H1 (cell line): ENCODE data around the gene SMIM1. TPM values are rescaled to one million over a fixed set of nuclear protein-coding genes. Genes with fewer than 3 reads are reported as not detected.

ENCODE experiments used
- CTCF ChIA-PET: fragments of 300-600 bp; sonication (Branson Sonifier 250); formaldehyde crosslinking; loops from one replicate; lab custom pipeline; 2021; ENCODE audit not compliant: partially characterized antibody; lab: Charles Lee
- POLR2A ChIA-PET: fragments of 300-600 bp; sonication (Branson Sonifier 250); formaldehyde crosslinking; loops from one replicate; lab custom pipeline; 2021; ENCODE audit warnings: inconsistent platforms; ENCODE audit not compliant: partially characterized antibody; lab: Charles Lee
- DNase-seq, 2 experiments: peaks; one replicate each; pipeline versions ENCODE4 v3.0.0 to v3.0.0-alpha.2; 2010 to 2022; ENCODE audit warnings: low spot score in 2 of 2, low read depth in 1 of 2, mixed read lengths in 1 of 2
- FAIRE-seq: peaks from 2 replicates; lab custom pipeline; 2011; peaks lifted over from hg19 to GRCh38; lab: Jason Lieb, UNC
- H2AFZ ChIP-seq: 2 replicates; pipeline ENCODE4 v1.8.1; 2012; ENCODE audit warnings: low read length, inconsistent platforms
- H2AK5ac ChIP-seq: 2 replicates; pipeline ENCODE4 v1.6.1; 2013; ENCODE audit warnings: low read depth, low read length
- H2BK120ac ChIP-seq: replicated peaks from 2 replicates; pipeline ENCODE3; 2013; ENCODE audit warnings: low read depth, low read length, inconsistent platforms
- H2BK12ac ChIP-seq: 2 replicates; pipeline ENCODE4 v1.6.1; 2013; ENCODE audit warnings: low read depth, low read length
- H2BK15ac ChIP-seq: 2 replicates; pipeline ENCODE4 v1.6.1; 2013; ENCODE audit warnings: low read length
- H2BK20ac ChIP-seq: 2 replicates; pipeline ENCODE4 v1.6.1; 2013; ENCODE audit warnings: low read length
- H2BK5ac ChIP-seq: 2 replicates; pipeline ENCODE4 v1.6.1; 2013; ENCODE audit warnings: low read depth, low read length
- H3K14ac ChIP-seq: 2 replicates; pipeline ENCODE4 v1.6.1; 2013; ENCODE audit warnings: inconsistent platforms; ENCODE audit not compliant: insufficient read length
- H3K18ac ChIP-seq: 2 replicates; pipeline ENCODE4 v1.6.1; 2013; ENCODE audit warnings: low read length; ENCODE audit errors: extremely low read depth
- H3K23ac ChIP-seq: 2 replicates; pipeline ENCODE4 v1.6.1; 2013; ENCODE audit warnings: inconsistent platforms; ENCODE audit not compliant: insufficient read length
- H3K23me2 ChIP-seq: 2 replicates; pipeline ENCODE4 v1.6.1; 2013; ENCODE audit warnings: low read depth, low read length
- H3K27ac ChIP-seq: 2 replicates; pipeline ENCODE4 v1.6.1; 2011; ENCODE audit warnings: low read depth, low read length, inconsistent platforms
- H3K27me3 ChIP-seq, 4 experiments: replicated peaks in 1 of 4; 1 replicate in 1 of 4; 2 replicates in 3 of 4; pipeline versions ENCODE4 v1.6.1 to v1.8.1; 2011 to 2013; ENCODE audit warnings: low read length in 3 of 4, mild to moderate bottlenecking in 3 of 4, inconsistent platforms in 2 of 4, mixed read lengths in 2 of 4, moderate library complexity in 1 of 4; ENCODE audit not compliant: control insufficient read depth in 3 of 4, insufficient read depth in 3 of 4; ENCODE audit errors: extremely low read depth in 1 of 4
- H3K36me3 ChIP-seq, 4 experiments: 2 replicates each; pipeline versions ENCODE4 v1.6.1 to v1.8.1; 2011 to 2013; ENCODE audit warnings: mild to moderate bottlenecking in 4 of 4, low read length in 3 of 4, moderate library complexity in 2 of 4, control low read depth in 1 of 4, inconsistent platforms in 1 of 4; ENCODE audit not compliant: insufficient read depth in 4 of 4, control insufficient read depth in 2 of 4
- H3K4ac ChIP-seq: replicated peaks from 2 replicates; pipeline ENCODE3; 2013; ENCODE audit warnings: low read length, low read depth, mixed read lengths, inconsistent platforms; ENCODE audit not compliant: insufficient read length
- H3K4me1 ChIP-seq, 4 experiments: replicated peaks in 1 of 4; 1 replicate in 1 of 4; 2 replicates in 3 of 4; pipeline versions ENCODE4 v1.6.1 to v1.8.1; 2011 to 2013; ENCODE audit warnings: low read length in 3 of 4, inconsistent platforms in 2 of 4, mixed read lengths in 1 of 4; ENCODE audit not compliant: insufficient read depth in 4 of 4, control insufficient read depth in 3 of 4
- H3K4me2 ChIP-seq, 2 experiments: 2 replicates each; pipeline versions ENCODE4 v1.6.1 to v1.8.1; 2011 to 2013; ENCODE audit warnings: low read depth in 2 of 2, low read length in 2 of 2, control low read depth in 1 of 2, inconsistent platforms in 1 of 2, mild to moderate bottlenecking in 1 of 2; ENCODE audit not compliant: insufficient read depth in 1 of 2
- H3K4me3 ChIP-seq, 4 experiments: fragments of 200-600, 300-600 bp in 1 of 4; sonication (generic), shearing (Covaris generic), sonication (Bioruptor Twin) in 1 of 4; 2 replicates each; pipeline versions ENCODE4 v1.5.1 to v1.8.1; 2011 to 2016; ENCODE audit warnings: low read length in 4 of 4, low read depth in 3 of 4, control low read depth in 2 of 4, inconsistent platforms in 2 of 4, mild to moderate bottlenecking in 2 of 4, mixed read lengths in 1 of 4, moderate library complexity in 1 of 4; ENCODE audit not compliant: insufficient read depth in 2 of 4; ENCODE audit errors: extremely low read depth in 1 of 4
- H3K56ac ChIP-seq: replicated peaks from 2 replicates; pipeline ENCODE3; 2013; ENCODE audit warnings: low read depth, mild to moderate bottlenecking, mixed read lengths, low read length, inconsistent platforms; ENCODE audit not compliant: insufficient read length
- H3K79me1 ChIP-seq: 2 replicates; pipeline ENCODE4 v1.6.1; 2013; ENCODE audit warnings: low read depth, low read length, control low read depth
- H3K79me2 ChIP-seq, 2 experiments: 2 replicates each; pipeline versions ENCODE4 v1.6.1 to v1.8.1; 2012 to 2013; ENCODE audit warnings: low read length in 2 of 2, mild to moderate bottlenecking in 2 of 2, inconsistent platforms in 1 of 2; ENCODE audit not compliant: insufficient read depth in 2 of 2, control insufficient read depth in 1 of 2
- H3K9ac ChIP-seq, 4 experiments: replicated peaks in 1 of 4; 1 replicate in 1 of 4; 2 replicates in 3 of 4; pipeline versions ENCODE4 v1.6.1 to v1.8.1; 2011 to 2013; ENCODE audit warnings: low read depth in 3 of 4, low read length in 3 of 4, control low read depth in 2 of 4, mild to moderate bottlenecking in 2 of 4, moderate library complexity in 2 of 4, inconsistent platforms in 1 of 4; ENCODE audit errors: extremely low read depth in 1 of 4
- H3K9me3 ChIP-seq, 2 experiments: 2 replicates each; pipeline versions ENCODE4 v1.6.1 to v1.8.1; 2012 to 2013; ENCODE audit warnings: mild to moderate bottlenecking in 2 of 2, moderate library complexity in 2 of 2, control low read depth in 1 of 2, inconsistent platforms in 1 of 2, low read depth in 1 of 2, low read length in 1 of 2, mixed read lengths in 1 of 2; ENCODE audit not compliant: insufficient read depth in 2 of 2
- H4K20me1 ChIP-seq, 2 experiments: replicated peaks in 1 of 2; 2 replicates each; pipeline versions ENCODE3 to v1.8.1; 2011 to 2013; ENCODE audit warnings: inconsistent platforms in 2 of 2, low read length in 2 of 2, mild to moderate bottlenecking in 1 of 2; ENCODE audit not compliant: insufficient read depth in 2 of 2, control insufficient read depth in 1 of 2
- H4K5ac ChIP-seq: 2 replicates; pipeline ENCODE4 v1.6.1; 2013; ENCODE audit warnings: low read length, low read depth, mixed read lengths, inconsistent platforms; ENCODE audit not compliant: insufficient read length
- H4K8ac ChIP-seq: 2 replicates; pipeline ENCODE4 v1.8.0; 2013; ENCODE audit warnings: mild to moderate bottlenecking, moderate library complexity, low read length, inconsistent platforms; ENCODE audit not compliant: insufficient read depth; ENCODE audit errors: extremely low read depth
- H4K91ac ChIP-seq: replicated peaks from 2 replicates; pipeline ENCODE3; 2013; ENCODE audit warnings: low read length, mixed read lengths, inconsistent platforms; ENCODE audit not compliant: insufficient read length
- BACH1 ChIP-seq: IDR thresholded peaks from 2 replicates; pipeline ENCODE4 v1.6.1; 2012; ENCODE audit warnings: low read length, improper control_type of control experiment
- CHD1 ChIP-seq: IDR thresholded peaks from 2 replicates; pipeline ENCODE4 v1.6.1; 2012; ENCODE audit warnings: low read depth, low read length, improper control_type of control experiment
- EGR1 ChIP-seq: IDR thresholded peaks from 2 replicates; pipeline ENCODE4 v1.6.1; 2011; ENCODE audit warnings: low read depth, low read length, borderline replicate concordance
- NRF1 ChIP-seq: IDR thresholded peaks from 2 replicates; pipeline ENCODE4 v1.6.1; 2011; ENCODE audit warnings: mild to moderate bottlenecking, low read depth, low read length, improper control_type of control experiment
- POLR2AphosphoS5 ChIP-seq: IDR thresholded peaks from 2 replicates; pipeline ENCODE4 v1.6.1; 2011; ENCODE audit warnings: low read depth, low read length
- TAF7 ChIP-seq: optimal IDR thresholded peaks from 2 replicates; pipeline ENCODE3; 2011; ENCODE audit warnings: low read depth, mild to moderate bottlenecking, inconsistent platforms, low read length, moderate library complexity, borderline replicate concordance
- WGBS, 2 experiments: shearing (Covaris generic) in 1 of 2; methylation state at CpG; one replicate each; pipeline versions ENCODE4 v1.1.6 to v1.1.7; 2013 to 2015; ENCODE audit warnings: low lambda C conversion rate in 2 of 2, mixed read lengths in 2 of 2, inconsistent platforms in 1 of 2, low coverage in 1 of 2, missing lambda C conversion rate in 1 of 2; ENCODE audit not compliant: insufficient replicate concordance in 2 of 2, insufficient coverage in 1 of 2, insufficient read length in 1 of 2; ENCODE audit errors: extremely low coverage in 1 of 2, missing lambda C conversion rate in 1 of 2; 5-methylcytosine and 5-hydroxymethylcytosine counted together
- polyA plus RNA-seq, 7 experiments: library from polyadenylated mRNA; depleted of rRNA in 3 of 7; stranded (reverse) in 5 of 7; unstranded in 2 of 7; fragments of >200 nt in 5 of 7; fragments of 200-250 nt in 2 of 7; gene quantifications; 1 replicate in 5 of 7; 2 replicates in 1 of 7; 4 replicates in 1 of 7; pipeline versions ENCODE4 v1.2.1 to v1.2.3, GENCODE V29; 2011 to 2013; ENCODE audit warnings: missing spikeins in 2 of 7, mixed read lengths in 2 of 7
- total RNA-seq: library from RNA; stranded (reverse); fragmentation: NEBNext Ultra II Directional; extraction: Animal tissue kit (Norgen Biotek cat#: 25700); gene quantifications from 2 replicates; pipeline ENCODE4 v1.2.1, GENCODE V29; 2021

SMIM1 gene
- total and polyA plus RNA-seq, 2 of the 8 experiments (the other 6 are each of a cell fraction or from before 2014, with no cell fraction given), result 7.7 to 9.7 TPM

- CTCF ChIA-PET, result interaction anchor here (1.0 to 1.7 kb wide), 5 partner anchors 11 to 29 kb away, joined by 3 to 6 read pairs (median 4); no protein-coding TSS in a partner anchor
Observed at GRCh38 chr1:3805038-3805437, 32.5 kb downstream of the SMIM1 start.

More at GRCh38 chr1:3805038-3805437, 32.5 kb downstream of the SMIM1 start:
- Histone ChIP-seq H4K8ac (no peak overlapping the region), H3K79me2 (no peaks in the 10 kb centered on the region), H3K18ac (no peak overlapping the region), H3K4me1 (no peaks in the 10 kb centered on the region), H2AFZ (no peak overlapping the region), H3K4ac (no peak overlapping the region), H3K9me3 (peaks cover 8 to 20% of the 10 kb centered on the region in 2 experiments; a peak in 3 of 4 replicates), H3K4me2 (no peak overlapping the region), H3K9ac (no peak overlapping the region), H3K56ac (no peak overlapping the region), H3K4me3 (no peak overlapping the region), H4K91ac (no peak overlapping the region), H3K27me3 (no peaks in the 10 kb centered on the region; a peak in 2 of 7 replicates), H2BK12ac (no peak overlapping the region), H3K23ac (no peak overlapping the region), H2BK15ac (no peak overlapping the region), H2BK20ac (no peak overlapping the region), H4K5ac (no peak overlapping the region), H3K79me1 (no peaks in the 10 kb centered on the region), H3K27ac (no peak overlapping the region), H2BK120ac (no peak overlapping the region), H3K36me3 (no peaks in the 10 kb centered on the region), H4K20me1 (no peaks in the 10 kb centered on the region), H2AK5ac (no peak overlapping the region), H2BK5ac (no peak overlapping the region), H3K14ac (no peak overlapping the region), H3K23me2 (no peaks in the 10 kb centered on the region)
- TF ChIP-seq TAF7 (no peak), BACH1 (no peak), POLR2AphosphoS5 (no peak), NRF1 (no peak), EGR1 (no peak), CHD1 (no peak)
- no peak for FAIRE-seq
- no peak for DNase-seq
- WGBS, 2 experiments, result 89% methylated on average over 11 of the region's 11 CpGs; no CpG with 5 or more reads in 1 of the 2 experiments
- POLR2A ChIA-PET, result interaction anchor here (1.1 kb wide), 1 partner anchor 12 kb away, joined by 3 read pairs; no protein-coding TSS in a partner anchor
